Left lung (tissue), 10 donors: ENCODE data around the gene SELENOF. TPM values are rescaled to one million over a fixed set of nuclear protein-coding genes. Genes with fewer than 3 reads are reported as not detected.

Source experiments
- ATAC-seq: fragments of 200-7000 bp; cut with Tn5 transposase; one replicate; pipeline ENCODE4 v1.9.1; 2020; ENCODE audit warnings: moderate library complexity
- DNase-seq, 4 donors: peaks; one replicate each; pipeline ENCODE4 v3.0.0-alpha.2; 2013 to 2020
- H3K27ac ChIP-seq, 2 donors: fragments of 200-600 bp; sonication (generic) in 1 of 2; one replicate each; pipeline versions ENCODE4 v1.5.0 to v1.8.0; 2020 to 2021
- H3K27me3 ChIP-seq, 2 donors: fragments of 200-600 bp; sonication (generic) in 1 of 2; one replicate each; pipeline versions ENCODE4 v1.5.0 to v1.8.0; 2020 to 2021
- H3K36me3 ChIP-seq, 2 donors: fragments of 200-600 bp; sonication (generic) in 1 of 2; one replicate each; pipeline versions ENCODE4 v1.5.0 to v1.8.0; 2020 to 2021
- H3K4me1 ChIP-seq, 2 donors: fragments of 200-600 bp; one replicate each; pipeline ENCODE4 v1.8.0; 2021
- H3K4me3 ChIP-seq, 2 donors: fragments of 200-600 bp; sonication (generic) in 1 of 2; one replicate each; pipeline versions ENCODE4 v1.5.0 to v1.8.0; 2020 to 2021; ENCODE audit warnings: mild to moderate bottlenecking in 1 of 2
- H3K9me3 ChIP-seq, 2 donors: fragments of 200-600 bp; sonication (generic) in 1 of 2; one replicate each; pipeline versions ENCODE4 v1.5.0 to v1.8.0; 2020 to 2021
- intact Hi-C, 2 donors: fragments of 100-400 bp; cut with DNase I; formaldehyde crosslinking; loops; one replicate each; pipeline versions ENCODE4 v1.11.2 to v1.14.2; 2022
- polyA plus RNA-seq, 6 donors: library from polyadenylated mRNA; unstranded; fragments of 120-200 nt; gene quantifications; one replicate each; pipeline ENCODE4 v1.2.1, GENCODE V29; 2013; ENCODE audit not compliant: insufficient read length in 6 of 6
- total RNA-seq, 2 donors: library from RNA; stranded (reverse); fragmentation: NEBNext Ultra II Directional; extraction: Animal tissue kit (Norgen Biotek cat#: 25700); gene quantifications; one replicate each; pipeline ENCODE4 v1.2.1, GENCODE V29; 2021
- TF ChIP-seq, protein P1 (sequence below), 2 donors: fragments of 200-600 bp; sonication (generic) in 1 of 2; IDR thresholded peaks; one replicate each; pipeline versions ENCODE4 v1.5.0 to v1.8.0; 2021; ENCODE audit warnings: antibody characterized with exemption in 2 of 2
- donor health status: DM: no; HTN: yes; CAD: no.
- donor health status: DM: no; HTN: no; CAD: no.

SELENOF gene
- total and polyA plus RNA-seq, 8 donors = 217 to 302 (median 270) TPM

GRCh38 chr1:86956221-86956620 is 42.3 kb upstream of the SELENOF start:
- intact Hi-C loops = loop anchor here in 1 of 2 donors (10.0 kb wide), 1 partner anchor 121 kb away; no protein-coding TSS in a partner anchor
- DNase-seq = no peak
- Histone ChIP-seq H3K9me3 (no peaks in the 10 kb centered on the region), H3K4me1 (no peaks in the 10 kb centered on the region), H3K4me3 (no peak overlapping the region), H3K36me3 (no peaks in the 10 kb centered on the region), H3K27me3 (no peaks in the 10 kb centered on the region), H3K27ac (no peak overlapping the region)
- TF ChIP-seq, protein P1, sequence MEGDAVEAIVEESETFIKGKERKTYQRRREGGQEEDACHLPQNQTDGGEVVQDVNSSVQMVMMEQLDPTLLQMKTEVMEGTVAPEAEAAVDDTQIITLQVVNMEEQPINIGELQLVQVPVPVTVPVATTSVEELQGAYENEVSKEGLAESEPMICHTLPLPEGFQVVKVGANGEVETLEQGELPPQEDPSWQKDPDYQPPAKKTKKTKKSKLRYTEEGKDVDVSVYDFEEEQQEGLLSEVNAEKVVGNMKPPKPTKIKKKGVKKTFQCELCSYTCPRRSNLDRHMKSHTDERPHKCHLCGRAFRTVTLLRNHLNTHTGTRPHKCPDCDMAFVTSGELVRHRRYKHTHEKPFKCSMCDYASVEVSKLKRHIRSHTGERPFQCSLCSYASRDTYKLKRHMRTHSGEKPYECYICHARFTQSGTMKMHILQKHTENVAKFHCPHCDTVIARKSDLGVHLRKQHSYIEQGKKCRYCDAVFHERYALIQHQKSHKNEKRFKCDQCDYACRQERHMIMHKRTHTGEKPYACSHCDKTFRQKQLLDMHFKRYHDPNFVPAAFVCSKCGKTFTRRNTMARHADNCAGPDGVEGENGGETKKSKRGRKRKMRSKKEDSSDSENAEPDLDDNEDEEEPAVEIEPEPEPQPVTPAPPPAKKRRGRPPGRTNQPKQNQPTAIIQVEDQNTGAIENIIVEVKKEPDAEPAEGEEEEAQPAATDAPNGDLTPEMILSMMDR (IDR thresholded peaks at IDR 0.05) = no peak
- no peak for ATAC-seq

GRCh38 chr1:86955678-86956077 is 41.8 kb upstream of the SELENOF start:
- H3K9me3 ChIP-seq = no peaks in the 10 kb centered on the region
- H3K27me3 ChIP-seq = no peaks in the 10 kb centered on the region
- H3K4me1 ChIP-seq = no peaks in the 10 kb centered on the region
- intact Hi-C loops = loop anchor here in 1 of 2 donors (10.0 kb wide), 1 partner anchor 121 kb away; no protein-coding TSS in a partner anchor
- ATAC-seq (no peak), DNase-seq (no peak)
- no peaks in the 10 kb centered on the region for H3K36me3 ChIP-seq
- no peak overlapping the region for H3K27ac ChIP-seq
- H3K4me3 ChIP-seq = no peak overlapping the region
- TF ChIP-seq, protein P1 (IDR thresholded peaks at IDR 0.05) = no peak

DNA sequence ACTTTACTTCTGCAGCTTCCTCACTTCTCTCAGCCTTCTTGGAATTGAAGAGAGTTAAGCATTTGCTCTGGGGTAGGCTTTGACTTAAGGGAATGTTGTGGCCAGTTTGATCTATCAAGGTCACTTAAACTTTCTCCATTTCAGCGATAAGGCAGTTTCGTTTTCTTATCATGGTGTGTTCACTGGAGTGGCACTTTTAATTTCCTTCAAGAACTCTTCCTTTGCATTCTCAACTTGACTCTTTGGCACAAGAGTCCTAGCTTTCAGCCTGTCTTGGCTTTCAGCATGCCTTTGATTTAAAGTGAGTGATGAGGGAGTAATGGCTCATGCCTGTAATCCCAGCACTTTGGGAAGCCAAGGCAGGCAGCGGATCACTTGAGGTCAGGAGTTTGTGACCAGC is 39.2 kb upstream of the SELENOF start:
- intact Hi-C loops = loop anchor here in 1 of 2 donors (10.0 kb wide), 1 partner anchor 118 kb away; no protein-coding TSS in a partner anchor
- no peak overlapping the region for H3K27ac ChIP-seq
- TF ChIP-seq, protein P1 (IDR thresholded peaks at IDR 0.05) = no peak
- H3K9me3 ChIP-seq = no peaks in the 10 kb centered on the region
- H3K4me1 ChIP-seq = no peaks in the 10 kb centered on the region
- peak; percentile 87 for ATAC-seq
- no peak overlapping the region for H3K4me3 ChIP-seq
- H3K27me3 ChIP-seq = no peaks in the 10 kb centered on the region
- no peaks in the 10 kb centered on the region for H3K36me3 ChIP-seq
- DNase-seq = peak in 1 of 4 donors; percentile 26

DNA sequence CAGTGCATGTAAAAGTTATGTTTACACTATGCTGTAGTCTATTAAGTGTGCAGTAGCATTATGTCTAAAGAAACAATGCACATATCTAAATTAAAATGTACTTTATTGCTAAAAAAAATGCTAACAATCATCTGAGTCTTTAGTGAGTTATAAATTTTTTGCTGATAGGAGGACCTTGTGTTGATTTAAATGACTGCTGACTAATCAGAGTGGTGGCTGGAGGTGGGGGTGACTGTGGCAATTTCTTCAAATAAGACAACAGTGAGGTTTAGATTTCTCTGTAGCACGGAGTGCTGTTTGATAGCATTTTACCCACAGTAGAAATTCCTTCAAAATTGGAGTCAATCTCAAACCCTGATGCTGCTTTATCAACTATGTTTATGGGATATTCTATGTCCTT is 37.5 kb upstream of the SELENOF start:
- Histone ChIP-seq H3K4me3 (no peak overlapping the region), H3K27ac (no peak overlapping the region), H3K4me1 (no peaks in the 10 kb centered on the region), H3K27me3 (no peaks in the 10 kb centered on the region), H3K36me3 (no peaks in the 10 kb centered on the region), H3K9me3 (no peaks in the 10 kb centered on the region)
- ATAC-seq (no peak), DNase-seq (no peak)
- TF ChIP-seq, protein P1 (IDR thresholded peaks at IDR 0.05) = no peak
- intact Hi-C loops = loop anchor here in 1 of 2 donors (10.0 kb wide), 1 partner anchor 117 kb away; no protein-coding TSS in a partner anchor

DNA sequence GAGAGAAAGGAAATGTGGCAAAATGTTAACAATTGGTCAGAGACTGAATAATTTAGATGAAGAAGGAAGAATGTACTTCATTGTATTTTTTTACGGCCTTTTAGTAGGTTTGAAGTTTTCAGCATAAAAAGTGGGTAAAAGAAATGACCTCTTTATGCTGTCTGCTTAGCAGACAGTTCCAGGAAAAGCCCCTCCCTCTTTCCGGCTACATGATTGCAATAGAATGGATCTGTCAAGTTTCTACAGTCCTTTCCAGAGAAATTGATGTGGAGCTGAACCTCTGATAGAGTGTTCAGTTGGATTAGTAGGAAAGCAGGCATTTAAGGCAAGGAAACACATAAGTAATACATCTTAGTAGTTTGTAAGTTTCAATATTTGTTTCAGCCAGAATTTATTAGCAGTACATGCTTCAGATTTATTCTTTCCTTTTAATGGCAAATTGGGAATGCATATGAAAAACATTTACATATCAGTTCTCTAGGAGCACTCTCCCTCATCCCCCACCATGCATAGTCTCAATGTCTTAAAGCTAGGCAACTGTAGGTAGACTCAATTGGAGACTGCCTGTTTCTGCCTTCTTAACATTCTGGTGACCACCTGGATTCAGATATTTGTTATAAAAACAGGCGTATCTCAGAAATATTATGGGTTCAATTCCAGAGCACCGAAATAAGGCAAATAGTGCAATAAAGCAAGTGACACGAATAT is 36.9 kb upstream of the SELENOF start:
- DNase-seq = peak in 1 of 4 donors; percentile 25
- no peaks in the 10 kb centered on the region for H3K4me1 ChIP-seq

More for the DNA sequence above, 36.9 kb upstream of the SELENOF start:
- ATAC-seq = no peak
- TF ChIP-seq, protein P1 (IDR thresholded peaks at IDR 0.05) = no peak
- no peaks in the 10 kb centered on the region for H3K9me3 ChIP-seq
- no peaks in the 10 kb centered on the region for H3K27me3 ChIP-seq
- no peak overlapping the region for H3K27ac ChIP-seq
- H3K36me3 ChIP-seq = no peaks in the 10 kb centered on the region
- intact Hi-C loops = loop anchor here in 1 of 2 donors (10.0 kb wide), 1 partner anchor 116 kb away; no protein-coding TSS in a partner anchor
- H3K4me3 ChIP-seq = no peak overlapping the region
